Measurements from ENCODE around the gene HORMAD1. TPM values are rescaled to one million over a fixed set of nuclear protein-coding genes. Genes with fewer than 3 reads are reported as not detected.
"Not testable (repeated sequence)": the region's sequence is repeated elsewhere in the genome, so short reads cannot be mapped to it uniquely, and the experiment has no call there.

HORMAD1 gene
- total and polyA plus RNA-seq, 2 experiments from 2014 or later = 0.50 TPM; not detected in 1

GRCh38 chr1:150724336-150724735, 3.6 kb upstream of the HORMAD1 start:
- Histone ChIP-seq H3K4me3 (no peak overlapping the region), H2AFZ (no peak overlapping the region), H4K20me1 (ENCODE audit: insufficient read depth, poor library complexity, severe bottlenecking) (no peaks in the 10 kb centered on the region), H3K4me2 (no peak overlapping the region), H3K36me3 (replicated peaks; ENCODE audit: insufficient read depth, low read depth) (no peaks in the 10 kb centered on the region), H3K27me3 (no peaks in the 10 kb centered on the region), H3K9me3 (ENCODE audit: low read depth) (no peaks in the 10 kb centered on the region), H3K27ac (no peak overlapping the region), H3K9me2 (replicated peaks; ENCODE audit: insufficient read depth) (no peaks in the 10 kb centered on the region), H3K79me2 (no peaks in the 10 kb centered on the region), H3K4me1 (ENCODE audit: insufficient read depth) (no peaks in the 10 kb centered on the region)
- 95% methylated on average over 2 of the region's 2 CpGs for WGBS (ENCODE audit: low lambda C conversion rate, missing lambda C conversion rate)
- no peak for TF ChIP-seq EZH2phosphoT487 (IDR thresholded peaks at IDR 0.05; ENCODE audit: low read depth, severe bottlenecking, unreplicated experiment)
- no peak for TF ChIP-seq CTCF (IDR thresholded peaks at IDR 0.05; ENCODE audit: poor library complexity)
- no peak for TF ChIP-seq EZH2 (IDR thresholded peaks at IDR 0.05; ENCODE audit: borderline replicate concordance)
- no peak for DNase-seq (ENCODE audit: low spot score)

- no peak for DNase-seq (ENCODE audit: low spot score)
- H3K4me2 ChIP-seq = no peak overlapping the region
- no peak overlapping the region for H2AFZ ChIP-seq
- H3K4me3 ChIP-seq = no peak overlapping the region
- H4K20me1 ChIP-seq (ENCODE audit: insufficient read depth, poor library complexity, severe bottlenecking) = no peaks in the 10 kb centered on the region
- H3K79me2 ChIP-seq = no peaks in the 10 kb centered on the region
- 98% methylated on average over 21 of the region's 21 CpGs for WGBS (ENCODE audit: low lambda C conversion rate, missing lambda C conversion rate)
- no peaks in the 10 kb centered on the region for H3K36me3 ChIP-seq (replicated peaks; ENCODE audit: insufficient read depth, low read depth)
- no peak overlapping the region for H3K27ac ChIP-seq
- no peaks in the 10 kb centered on the region for H3K9me3 ChIP-seq (ENCODE audit: low read depth)
- H3K4me1 ChIP-seq (ENCODE audit: insufficient read depth) = no peaks in the 10 kb centered on the region
- no peaks in the 10 kb centered on the region for H3K27me3 ChIP-seq
- no peak for TF ChIP-seq EZH2 (IDR thresholded peaks at IDR 0.05; ENCODE audit: borderline replicate concordance)
- TF ChIP-seq CTCF (IDR thresholded peaks at IDR 0.05; ENCODE audit: poor library complexity) = no peak
- TF ChIP-seq EZH2phosphoT487 (IDR thresholded peaks at IDR 0.05; ENCODE audit: low read depth, severe bottlenecking, unreplicated experiment) = no peak
- H3K9me2 ChIP-seq (replicated peaks; ENCODE audit: insufficient read depth) = no peaks in the 10 kb centered on the region
Measured at GRCh38 chr1:150720098-150720497, 597 bp downstream of the HORMAD1 start.

- Histone ChIP-seq H4K20me1 (ENCODE audit: insufficient read depth, poor library complexity, severe bottlenecking) (no peaks in the 10 kb centered on the region), H3K9me3 (ENCODE audit: low read depth) (no peaks in the 10 kb centered on the region), H3K36me3 (replicated peaks; ENCODE audit: insufficient read depth, low read depth) (no peaks in the 10 kb centered on the region), H3K27me3 (no peaks in the 10 kb centered on the region), H3K4me1 (ENCODE audit: insufficient read depth) (no peaks in the 10 kb centered on the region), H3K9me2 (replicated peaks; ENCODE audit: insufficient read depth) (no peaks in the 10 kb centered on the region), H3K27ac (no peak overlapping the region), H2AFZ (no peak overlapping the region), H3K4me3 (no peak overlapping the region), H3K4me2 (no peak overlapping the region), H3K79me2 (no peaks in the 10 kb centered on the region)
- 90% methylated on average over 11 of the region's 11 CpGs for WGBS (ENCODE audit: low lambda C conversion rate, missing lambda C conversion rate)
- TF ChIP-seq CTCF (IDR thresholded peaks at IDR 0.05; ENCODE audit: poor library complexity) = no peak
- no peak for TF ChIP-seq EZH2phosphoT487 (IDR thresholded peaks at IDR 0.05; ENCODE audit: low read depth, severe bottlenecking, unreplicated experiment)
- no peak for TF ChIP-seq EZH2 (IDR thresholded peaks at IDR 0.05; ENCODE audit: borderline replicate concordance)
- DNase-seq (ENCODE audit: low spot score) = no peak
Measured at GRCh38 chr1:150718225-150718891, 2.3 kb downstream of the HORMAD1 start.

- H3K4me3 ChIP-seq; H2AFZ ChIP-seq; H4K20me1 ChIP-seq (ENCODE audit: insufficient read depth, poor library complexity, severe bottlenecking); H3K4me2 ChIP-seq; H3K4me1 ChIP-seq (ENCODE audit: insufficient read depth); H3K9me3 ChIP-seq (ENCODE audit: low read depth); H3K36me3 ChIP-seq (replicated peaks; ENCODE audit: insufficient read depth, low read depth); H3K9me2 ChIP-seq (replicated peaks; ENCODE audit: insufficient read depth); H3K79me2 ChIP-seq; DNase-seq (ENCODE audit: low spot score); H3K27ac ChIP-seq; H3K27me3 ChIP-seq: not testable (repeated sequence)
- 47% methylated on average over 1 of the region's 1 CpG for WGBS (ENCODE audit: low lambda C conversion rate, missing lambda C conversion rate)
Measured at GRCh38 chr1:150709031-150709430, 11.7 kb downstream of the HORMAD1 start.

Measured in hepatocyte (in vitro differentiated cells).